HUES6 (cell line): Measurements from ENCODE around the gene SALL4.
A peak's percentile ranks its signal among the peaks of the same experiment; 100 is the strongest.
"Not testable (repeated sequence)": the region's sequence is repeated elsewhere in the genome, so short reads cannot be mapped to it uniquely, and the experiment has no call there.

Source experiments
- H3K27ac ChIP-seq: 2 replicates; pipeline ENCODE4 v1.7.0; 2013; ENCODE audit warnings: low read depth, mild to moderate bottlenecking, low read length, inconsistent platforms
- H3K27me3 ChIP-seq: 2 replicates; pipeline ENCODE4 v1.6.1; 2013; ENCODE audit warnings: low read length; ENCODE audit not compliant: control insufficient read depth, insufficient read depth
- H3K36me3 ChIP-seq: 2 replicates; pipeline ENCODE4 v1.6.1; 2013; ENCODE audit warnings: low read length; ENCODE audit not compliant: control insufficient read depth, insufficient read depth
- H3K4me1 ChIP-seq: 2 replicates; pipeline ENCODE4 v1.6.1; 2013; ENCODE audit warnings: low read length; ENCODE audit not compliant: control insufficient read depth, insufficient read depth
- H3K4me3 ChIP-seq: 2 replicates; pipeline ENCODE4 v1.5.1; 2013; ENCODE audit warnings: low read depth, low read length
- H3K9ac ChIP-seq: one replicate; pipeline ENCODE4 v1.6.1; 2013; ENCODE audit warnings: mild to moderate bottlenecking, low read length
- H3K9me3 ChIP-seq: 2 replicates; pipeline ENCODE4 v1.6.1; 2013; ENCODE audit warnings: low read depth, low read length; ENCODE audit not compliant: control insufficient read depth, insufficient read depth

The SALL4 gene

DNA sequence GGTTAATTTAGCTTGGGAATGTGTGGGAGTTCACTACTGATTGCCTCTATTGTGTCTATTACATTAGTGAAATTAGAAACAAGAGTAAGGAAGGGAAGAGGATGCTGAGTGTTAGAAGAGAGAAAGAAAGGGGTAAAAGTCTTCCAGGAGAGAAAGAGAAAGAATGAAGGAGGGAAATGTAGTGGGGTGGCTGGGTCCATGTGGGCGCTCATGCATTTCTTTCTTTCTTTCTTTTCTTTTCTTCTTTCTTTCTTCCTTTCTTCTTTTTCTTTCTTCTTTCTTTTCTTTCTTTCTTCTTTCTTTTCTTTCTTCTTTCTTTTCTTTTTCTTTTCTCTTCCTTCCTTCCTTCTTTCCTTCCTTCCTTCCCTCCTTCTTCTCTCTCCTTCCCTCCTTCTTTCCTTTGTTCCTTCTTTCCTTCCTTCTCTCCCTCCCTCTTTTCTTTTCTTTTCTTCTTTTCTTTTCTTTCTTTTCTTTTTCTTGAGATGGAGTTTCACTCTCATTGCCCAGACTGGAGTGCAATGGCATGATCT is 16.2 kb upstream of the SALL4 start:
- no peaks in the 10 kb centered on the region for H3K27me3 ChIP-seq
- no peaks in the 10 kb centered on the region for H3K36me3 ChIP-seq
- H3K4me1 ChIP-seq, result no peaks in the 10 kb centered on the region
- no peak overlapping the region for H3K27ac ChIP-seq
- H3K4me3 ChIP-seq, result no peak overlapping the region
- H3K9me3 ChIP-seq, result no peaks in the 10 kb centered on the region
- no peak overlapping the region for H3K9ac ChIP-seq

- not testable (repeated sequence) for H3K27me3 ChIP-seq, H3K4me3 ChIP-seq, H3K27ac ChIP-seq, H3K9ac ChIP-seq, H3K36me3 ChIP-seq, H3K9me3 ChIP-seq
- H3K4me1 ChIP-seq, result peaks cover 11% of the 10 kb centered on the region
Observed at GRCh38 chr20:51816856-51817255, 14.5 kb upstream of the SALL4 start.

GRCh38 chr20:51815383-51816076 is 13.2 kb upstream of the SALL4 start:
- Histone ChIP-seq H3K4me3 (no peak overlapping the region), H3K27ac (no peak overlapping the region), H3K27me3 (no peaks in the 10 kb centered on the region), H3K9ac (no peak overlapping the region), H3K36me3 (no peaks in the 10 kb centered on the region), H3K4me1 (peaks cover 23% of the 10 kb centered on the region), H3K9me3 (no peaks in the 10 kb centered on the region)

DNA sequence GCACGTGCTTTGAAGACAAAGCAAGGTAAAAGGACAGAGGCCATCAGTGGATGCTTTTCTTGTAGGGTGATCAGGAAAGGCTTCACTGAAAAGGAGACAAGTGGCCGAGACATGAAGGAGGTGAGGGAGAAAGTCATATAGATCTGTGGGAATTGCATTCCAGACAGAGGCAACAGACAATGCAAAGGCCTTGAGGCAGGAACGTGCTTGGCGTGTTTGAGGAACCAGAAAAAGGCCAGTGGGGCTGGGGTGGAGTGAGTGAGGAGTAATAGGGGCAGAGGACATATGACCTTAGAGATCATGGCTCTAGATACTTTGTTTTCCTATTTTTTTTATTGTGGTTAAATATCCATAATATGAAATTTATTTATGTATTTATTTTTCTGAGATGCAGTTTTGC is 10.5 kb upstream of the SALL4 start:
- Histone ChIP-seq H3K4me1 (peaks cover 25% of the 10 kb centered on the region), H3K4me3 (no peak overlapping the region), H3K9me3 (no peaks in the 10 kb centered on the region), H3K27me3 (no peaks in the 10 kb centered on the region), H3K27ac (no peak overlapping the region), H3K9ac (no peak overlapping the region), H3K36me3 (no peaks in the 10 kb centered on the region)

DNA sequence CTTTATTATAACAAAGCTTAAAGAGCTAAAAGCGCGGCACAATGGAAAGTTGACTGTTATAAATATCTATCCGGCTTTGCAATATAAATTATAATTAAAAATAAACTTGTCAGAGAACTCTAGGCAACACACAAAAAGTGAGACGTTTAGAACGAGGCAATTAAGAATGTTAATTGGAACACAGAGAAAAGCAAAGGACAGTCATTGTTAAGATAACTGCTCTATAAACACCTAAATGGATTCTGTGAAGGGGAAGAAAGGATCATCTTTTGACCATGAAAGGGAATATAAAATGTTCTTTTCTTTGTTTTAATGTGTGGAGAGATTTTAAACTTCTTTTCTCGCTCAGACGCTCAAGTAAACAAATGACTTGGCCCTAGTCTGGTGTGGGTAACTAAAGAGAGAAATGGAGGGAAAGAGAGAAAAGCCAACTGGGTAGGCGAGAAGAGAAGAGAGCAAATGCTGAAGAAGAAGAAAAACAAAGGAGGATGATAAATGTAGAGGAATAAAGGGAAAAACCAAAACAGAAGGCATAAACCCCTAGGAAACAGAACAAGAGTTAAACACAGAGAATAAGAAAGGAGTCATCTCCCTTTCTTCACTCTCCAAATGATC is 9.3 kb upstream of the SALL4 start:
- no peaks in the 10 kb centered on the region for H3K27me3 ChIP-seq
- peaks cover 25% of the 10 kb centered on the region for H3K4me1 ChIP-seq
- peak overlapping the region; percentile 64 for H3K9ac ChIP-seq
- peak overlapping the region; percentile 19; the same call in 1 of the 2 replicates for H3K4me3 ChIP-seq
- H3K9me3 ChIP-seq, result no peaks in the 10 kb centered on the region
- H3K36me3 ChIP-seq, result no peaks in the 10 kb centered on the region
- H3K27ac ChIP-seq, result peak overlapping the region; percentile 90

DNA sequence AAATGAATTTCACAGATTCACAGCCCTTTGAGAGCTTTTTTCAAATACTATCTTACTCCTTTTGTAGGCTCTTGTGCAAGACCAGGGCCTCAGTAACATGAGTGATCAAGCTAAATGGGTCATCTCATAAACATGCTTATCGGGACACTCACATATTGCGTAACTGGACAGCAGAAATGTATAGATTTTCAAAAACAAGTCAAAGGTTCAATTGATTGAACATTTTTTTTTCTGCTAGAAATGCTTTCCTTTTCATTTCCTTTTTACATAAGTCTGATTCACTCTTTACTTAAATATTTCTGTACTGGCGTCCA is 8.7 kb upstream of the SALL4 start:
- Histone ChIP-seq H3K36me3 (no peaks in the 10 kb centered on the region), H3K4me3 (no peak overlapping the region), H3K4me1 (peaks cover 25% of the 10 kb centered on the region), H3K27ac (peak overlapping the region; percentile 90), H3K9me3 (no peaks in the 10 kb centered on the region), H3K9ac (no peak overlapping the region), H3K27me3 (no peaks in the 10 kb centered on the region)

DNA sequence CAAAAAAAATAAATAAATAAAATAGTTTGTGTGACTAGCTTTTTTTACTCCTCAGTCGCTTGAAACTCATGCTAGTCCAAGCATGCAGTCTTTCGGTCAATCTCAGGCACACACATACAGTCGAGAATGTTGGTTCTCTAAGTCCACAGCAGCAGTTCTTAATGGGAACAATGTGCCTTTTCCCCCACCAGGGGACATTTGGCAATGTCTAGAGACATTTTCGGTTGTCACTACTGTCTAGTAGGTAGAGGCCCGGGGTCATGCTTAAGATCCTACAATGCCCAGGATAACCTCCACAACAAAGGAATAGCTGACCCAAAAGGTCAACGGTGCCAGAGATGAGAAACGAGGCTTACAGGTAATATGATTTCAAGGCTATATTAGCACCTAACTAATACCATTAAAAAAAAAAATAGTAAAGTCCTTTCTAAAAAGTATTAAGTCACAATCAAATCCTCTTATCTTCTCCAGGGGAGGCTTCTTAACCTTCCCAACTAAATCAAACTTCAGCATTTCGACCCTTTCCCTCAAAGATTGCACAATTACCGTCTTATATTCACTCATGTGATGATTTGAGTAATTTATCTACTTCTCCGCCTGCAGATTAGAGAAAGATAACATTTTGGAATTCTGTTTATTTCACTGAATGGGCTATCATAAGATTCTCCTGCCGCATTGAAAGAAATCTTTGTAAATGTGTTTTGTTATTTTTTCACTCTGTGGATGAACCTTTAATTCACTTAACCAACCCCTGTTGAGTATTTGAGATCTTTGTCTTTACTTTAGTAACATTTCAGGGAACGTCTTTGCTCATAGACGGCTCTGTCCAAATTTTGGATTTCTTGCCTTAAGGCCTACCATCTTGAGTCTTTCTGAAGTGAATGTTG is 8.1 kb upstream of the SALL4 start:
- no peak overlapping the region for H3K4me3 ChIP-seq
- H3K4me1 ChIP-seq, result peaks cover 25% of the 10 kb centered on the region
- H3K27ac ChIP-seq, result peak overlapping the region; percentile 90

GRCh38 chr20:51807720-51808250 is 5.5 kb upstream of the SALL4 start:
- Histone ChIP-seq H3K4me1 (peaks cover 30% of the 10 kb centered on the region), H3K27ac (no peak overlapping the region), H3K4me3 (no peak overlapping the region), H3K9ac (no peak overlapping the region), H3K27me3 (no peaks in the 10 kb centered on the region), H3K9me3 (no peaks in the 10 kb centered on the region), H3K36me3 (no peaks in the 10 kb centered on the region)

More for the DNA sequence above, 8.1 kb upstream of the SALL4 start:
- Histone ChIP-seq H3K36me3 (no peaks in the 10 kb centered on the region), H3K27me3 (no peaks in the 10 kb centered on the region), H3K9me3 (no peaks in the 10 kb centered on the region), H3K9ac (no peak overlapping the region)

DNA sequence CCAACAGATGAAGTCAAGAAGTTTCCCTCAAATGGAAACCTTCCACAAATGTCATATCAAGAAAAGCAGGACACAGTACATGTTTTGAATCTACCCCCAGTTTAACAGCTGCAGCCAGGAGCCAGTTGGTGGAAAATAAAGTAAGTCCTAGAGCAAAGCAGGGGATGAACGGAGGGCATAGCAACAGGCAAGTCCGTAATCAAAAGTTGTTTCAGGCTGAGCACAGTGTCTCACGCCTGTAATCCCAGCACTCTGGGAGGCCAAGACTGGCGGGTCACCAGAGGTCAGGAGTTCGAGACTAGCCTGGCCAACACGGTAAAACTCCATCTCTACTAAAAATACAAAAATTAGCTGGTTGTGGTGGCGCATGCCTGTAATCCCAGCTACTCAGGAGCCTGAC is 2.4 kb upstream of the SALL4 start:
- Histone ChIP-seq H3K9ac (no peak overlapping the region), H3K36me3 (no peaks in the 10 kb centered on the region), H3K9me3 (no peaks in the 10 kb centered on the region), H3K27me3 (no peaks in the 10 kb centered on the region), H3K4me3 (no peak overlapping the region), H3K4me1 (peaks cover 8% of the 10 kb centered on the region; the same call in 1 of the 2 replicates), H3K27ac (no peak overlapping the region)

GRCh38 chr20:51803148-51803854 is 980 bp upstream of the SALL4 start:
- Histone ChIP-seq H3K27ac (no peak overlapping the region), H3K27me3 (no peaks in the 10 kb centered on the region), H3K9me3 (no peaks in the 10 kb centered on the region), H3K9ac (peak overlapping the region; percentile 62), H3K36me3 (no peaks in the 10 kb centered on the region), H3K4me3 (peak overlapping the region; percentile 74), H3K4me1 (peaks cover 15% of the 10 kb centered on the region)
